ENCODE data around the gene SLC50A1.

DNA sequence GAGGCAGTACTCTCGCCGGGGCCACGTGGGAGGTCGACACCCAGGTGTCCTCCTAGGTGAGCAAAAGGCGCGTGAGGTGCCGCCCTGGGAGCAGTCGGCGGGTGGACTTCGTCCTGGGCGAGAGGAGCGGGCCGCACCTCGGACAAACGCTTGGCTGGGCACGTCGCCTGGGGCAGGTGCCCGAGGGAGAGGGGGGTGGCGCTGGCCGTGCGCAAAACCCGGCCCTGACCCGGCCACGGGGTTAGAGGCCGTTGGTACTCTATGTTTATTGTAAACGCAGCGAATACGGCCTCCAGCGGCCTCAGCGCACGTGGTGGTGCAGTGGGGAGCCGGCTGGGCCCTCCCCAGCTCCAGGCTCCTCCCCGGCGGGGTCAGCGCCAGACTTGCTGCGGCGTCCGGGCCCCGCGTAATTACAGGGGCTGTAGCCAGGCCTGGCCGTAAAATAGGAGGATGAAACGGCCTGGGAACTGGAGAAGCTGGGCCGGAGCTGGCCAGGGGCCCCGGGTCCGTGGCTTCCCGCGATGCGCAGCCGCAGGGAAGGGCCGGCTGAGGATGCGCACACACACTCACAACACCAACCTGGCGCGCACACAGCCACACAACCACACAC, 9.6 kb upstream of the SLC50A1 start:
- TF ChIP-seq, protein P1, sequence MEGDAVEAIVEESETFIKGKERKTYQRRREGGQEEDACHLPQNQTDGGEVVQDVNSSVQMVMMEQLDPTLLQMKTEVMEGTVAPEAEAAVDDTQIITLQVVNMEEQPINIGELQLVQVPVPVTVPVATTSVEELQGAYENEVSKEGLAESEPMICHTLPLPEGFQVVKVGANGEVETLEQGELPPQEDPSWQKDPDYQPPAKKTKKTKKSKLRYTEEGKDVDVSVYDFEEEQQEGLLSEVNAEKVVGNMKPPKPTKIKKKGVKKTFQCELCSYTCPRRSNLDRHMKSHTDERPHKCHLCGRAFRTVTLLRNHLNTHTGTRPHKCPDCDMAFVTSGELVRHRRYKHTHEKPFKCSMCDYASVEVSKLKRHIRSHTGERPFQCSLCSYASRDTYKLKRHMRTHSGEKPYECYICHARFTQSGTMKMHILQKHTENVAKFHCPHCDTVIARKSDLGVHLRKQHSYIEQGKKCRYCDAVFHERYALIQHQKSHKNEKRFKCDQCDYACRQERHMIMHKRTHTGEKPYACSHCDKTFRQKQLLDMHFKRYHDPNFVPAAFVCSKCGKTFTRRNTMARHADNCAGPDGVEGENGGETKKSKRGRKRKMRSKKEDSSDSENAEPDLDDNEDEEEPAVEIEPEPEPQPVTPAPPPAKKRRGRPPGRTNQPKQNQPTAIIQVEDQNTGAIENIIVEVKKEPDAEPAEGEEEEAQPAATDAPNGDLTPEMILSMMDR (IDR thresholded peaks at IDR 0.05; ENCODE audit: low read depth, low read length, missing input control), result no peak
- TF ChIP-seq, protein P2, sequence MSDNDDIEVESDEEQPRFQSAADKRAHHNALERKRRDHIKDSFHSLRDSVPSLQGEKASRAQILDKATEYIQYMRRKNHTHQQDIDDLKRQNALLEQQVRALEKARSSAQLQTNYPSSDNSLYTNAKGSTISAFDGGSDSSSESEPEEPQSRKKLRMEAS (IDR thresholded peaks at IDR 0.05), result peak; percentile 76
- TF ChIP-seq YY1 (IDR thresholded peaks at IDR 0.05), result peak; percentile 50
- TF ChIP-seq, protein P3, sequence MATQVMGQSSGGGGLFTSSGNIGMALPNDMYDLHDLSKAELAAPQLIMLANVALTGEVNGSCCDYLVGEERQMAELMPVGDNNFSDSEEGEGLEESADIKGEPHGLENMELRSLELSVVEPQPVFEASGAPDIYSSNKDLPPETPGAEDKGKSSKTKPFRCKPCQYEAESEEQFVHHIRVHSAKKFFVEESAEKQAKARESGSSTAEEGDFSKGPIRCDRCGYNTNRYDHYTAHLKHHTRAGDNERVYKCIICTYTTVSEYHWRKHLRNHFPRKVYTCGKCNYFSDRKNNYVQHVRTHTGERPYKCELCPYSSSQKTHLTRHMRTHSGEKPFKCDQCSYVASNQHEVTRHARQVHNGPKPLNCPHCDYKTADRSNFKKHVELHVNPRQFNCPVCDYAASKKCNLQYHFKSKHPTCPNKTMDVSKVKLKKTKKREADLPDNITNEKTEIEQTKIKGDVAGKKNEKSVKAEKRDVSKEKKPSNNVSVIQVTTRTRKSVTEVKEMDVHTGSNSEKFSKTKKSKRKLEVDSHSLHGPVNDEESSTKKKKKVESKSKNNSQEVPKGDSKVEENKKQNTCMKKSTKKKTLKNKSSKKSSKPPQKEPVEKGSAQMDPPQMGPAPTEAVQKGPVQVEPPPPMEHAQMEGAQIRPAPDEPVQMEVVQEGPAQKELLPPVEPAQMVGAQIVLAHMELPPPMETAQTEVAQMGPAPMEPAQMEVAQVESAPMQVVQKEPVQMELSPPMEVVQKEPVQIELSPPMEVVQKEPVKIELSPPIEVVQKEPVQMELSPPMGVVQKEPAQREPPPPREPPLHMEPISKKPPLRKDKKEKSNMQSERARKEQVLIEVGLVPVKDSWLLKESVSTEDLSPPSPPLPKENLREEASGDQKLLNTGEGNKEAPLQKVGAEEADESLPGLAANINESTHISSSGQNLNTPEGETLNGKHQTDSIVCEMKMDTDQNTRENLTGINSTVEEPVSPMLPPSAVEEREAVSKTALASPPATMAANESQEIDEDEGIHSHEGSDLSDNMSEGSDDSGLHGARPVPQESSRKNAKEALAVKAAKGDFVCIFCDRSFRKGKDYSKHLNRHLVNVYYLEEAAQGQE (IDR thresholded peaks at IDR 0.05), result peak; percentile 80

Data from liver (tissue), 2 donors.